T-helper 2 cell treated with Interferon-gamma antibody and Interleukin-4, amounts not matched to agents 5 μg/mL and 100 μg/mL, for 36 hours (primary cell): ENCODE data around the gene NPB.

Source experiments
- DNase-seq: peaks from one replicate; pipeline ENCODE4 v3.0.0; 2021; ENCODE audit warnings: low spot score
- H3K27ac Mint-ChIP-seq: one replicate; pipeline ENCODE4 v1.8.0; 2021; ENCODE audit warnings: mild to moderate bottlenecking, mixed read lengths
- H3K27me3 Mint-ChIP-seq: one replicate; pipeline ENCODE4 v1.8.0; 2021; ENCODE audit warnings: low read depth, mixed read lengths
- H3K36me3 Mint-ChIP-seq: one replicate; pipeline ENCODE4 v1.8.0; 2021; ENCODE audit warnings: low read depth, mixed read lengths
- H3K4me1 Mint-ChIP-seq: one replicate; pipeline ENCODE4 v1.8.0; 2021; ENCODE audit warnings: low read depth, mixed read lengths
- H3K4me3 Mint-ChIP-seq: one replicate; pipeline ENCODE4 v1.8.0; 2022; ENCODE audit warnings: mild to moderate bottlenecking, moderate library complexity, mixed read lengths
- H3K9me3 Mint-ChIP-seq: one replicate; pipeline ENCODE4 v1.8.0; 2021; ENCODE audit warnings: mixed read lengths

The NPB gene

GRCh38 chr17:81866440-81867169, 35.4 kb upstream of the NPB start:
- peak overlapping the region; percentile 44 for H3K4me3 Mint-ChIP-seq
- H3K9me3 Mint-ChIP-seq = no peaks in the 10 kb centered on the region
- peaks cover 22% of the 10 kb centered on the region for H3K4me1 Mint-ChIP-seq
- DNase-seq = no peak
- peak overlapping the region; percentile 57 for H3K27ac Mint-ChIP-seq
- peaks cover 39% of the 10 kb centered on the region for H3K36me3 Mint-ChIP-seq
- H3K27me3 Mint-ChIP-seq = no peaks in the 10 kb centered on the region

- DNase-seq = no peak
- Mint-ChIP-seq H3K9me3 (no peaks in the 10 kb centered on the region), H3K27me3 (no peaks in the 10 kb centered on the region), H3K36me3 (peaks cover 39% of the 10 kb centered on the region), H3K27ac (peak overlapping the region; percentile 46), H3K4me3 (peak overlapping the region; percentile 44), H3K4me1 (peaks cover 22% of the 10 kb centered on the region)
Observed at GRCh38 chr17:81867170-81867990, 34.7 kb upstream of the NPB start.

- Mint-ChIP-seq H3K27me3 (no peaks in the 10 kb centered on the region), H3K9me3 (no peaks in the 10 kb centered on the region), H3K4me3 (peak overlapping the region; percentile 42), H3K27ac (peak overlapping the region; percentile 70), H3K36me3 (peaks cover 39% of the 10 kb centered on the region), H3K4me1 (peaks cover 22% of the 10 kb centered on the region)
- DNase-seq = no peak
Observed at GRCh38 chr17:81867991-81868673, 33.9 kb upstream of the NPB start.

GRCh38 chr17:81868674-81869220, 33.3 kb upstream of the NPB start:
- Mint-ChIP-seq H3K4me3 (no peak overlapping the region), H3K27me3 (no peaks in the 10 kb centered on the region), H3K27ac (peak overlapping the region; percentile 63), H3K36me3 (peaks cover 34% of the 10 kb centered on the region), H3K4me1 (peaks cover 17% of the 10 kb centered on the region), H3K9me3 (no peaks in the 10 kb centered on the region)
- DNase-seq = no peak

GRCh38 chr17:81869221-81870130, 32.6 kb upstream of the NPB start:
- Mint-ChIP-seq H3K27ac (peak overlapping the region; percentile 91), H3K27me3 (no peaks in the 10 kb centered on the region), H3K36me3 (peaks cover 34% of the 10 kb centered on the region), H3K9me3 (no peaks in the 10 kb centered on the region), H3K4me1 (peaks cover 14% of the 10 kb centered on the region), H3K4me3 (peak overlapping the region; percentile 90)
- DNase-seq = no peak

- no peaks in the 10 kb centered on the region for H3K27me3 Mint-ChIP-seq
- H3K27ac Mint-ChIP-seq = peak overlapping the region; percentile 91
- peak overlapping the region; percentile 90 for H3K4me3 Mint-ChIP-seq
- peaks cover 13% of the 10 kb centered on the region for H3K4me1 Mint-ChIP-seq
- no peaks in the 10 kb centered on the region for H3K9me3 Mint-ChIP-seq
- peaks cover 30% of the 10 kb centered on the region for H3K36me3 Mint-ChIP-seq
- peak; percentile 47 for DNase-seq
Observed at GRCh38 chr17:81870131-81870980, 31.7 kb upstream of the NPB start.

GRCh38 chr17:81870981-81871386, 31.1 kb upstream of the NPB start, which contains the start of gene ARHGDIA:
ARHGDIA (minus strand) TSS chr17:81871337; CDS start chr17:81869930, 1,407 bp downstream.
- Mint-ChIP-seq H3K4me1 (peaks cover 11% of the 10 kb centered on the region), H3K36me3 (peaks cover 30% of the 10 kb centered on the region), H3K27me3 (no peaks in the 10 kb centered on the region), H3K9me3 (no peaks in the 10 kb centered on the region), H3K4me3 (peak within 1 kb of the TSS; percentile 90), H3K27ac (peak within 1 kb of the TSS; percentile 96)
- DNase-seq = no peak

GRCh38 chr17:81871387-81872230, 30.4 kb upstream of the NPB start:
- DNase-seq = peak; percentile 95
- Mint-ChIP-seq H3K4me3 (peak overlapping the region; percentile 83), H3K4me1 (peaks cover 11% of the 10 kb centered on the region), H3K27ac (peak overlapping the region; percentile 96), H3K27me3 (no peaks in the 10 kb centered on the region), H3K9me3 (no peaks in the 10 kb centered on the region), H3K36me3 (peaks cover 30% of the 10 kb centered on the region)

- DNase-seq = no peak
- no peak overlapping the region for H3K4me3 Mint-ChIP-seq
- H3K9me3 Mint-ChIP-seq = no peaks in the 10 kb centered on the region
- H3K27ac Mint-ChIP-seq = no peak overlapping the region
- no peaks in the 10 kb centered on the region for H3K27me3 Mint-ChIP-seq
- H3K4me1 Mint-ChIP-seq = peaks cover 7% of the 10 kb centered on the region
- H3K36me3 Mint-ChIP-seq = peaks cover 37% of the 10 kb centered on the region
Observed at GRCh38 chr17:81877569-81877968, 24.5 kb upstream of the NPB start.

GRCh38 chr17:81878294-81878693, 23.7 kb upstream of the NPB start:
- Mint-ChIP-seq H3K36me3 (peaks cover 33% of the 10 kb centered on the region), H3K4me1 (peaks cover 2% of the 10 kb centered on the region), H3K4me3 (no peak overlapping the region)

GRCh38 chr17:81879121-81879520, 22.9 kb upstream of the NPB start:
- Mint-ChIP-seq H3K9me3 (no peaks in the 10 kb centered on the region), H3K36me3 (peaks cover 33% of the 10 kb centered on the region), H3K4me1 (peaks cover 2% of the 10 kb centered on the region), H3K4me3 (no peak overlapping the region), H3K27me3 (no peaks in the 10 kb centered on the region), H3K27ac (no peak overlapping the region)
- DNase-seq = no peak

More at GRCh38 chr17:81878294-81878693, 23.7 kb upstream of the NPB start:
- Mint-ChIP-seq H3K27ac (no peak overlapping the region), H3K27me3 (no peaks in the 10 kb centered on the region), H3K9me3 (no peaks in the 10 kb centered on the region)
- no peak for DNase-seq
